ENCODE data around the gene SPDYE3. TPM values are rescaled to one million over a fixed set of nuclear protein-coding genes. Genes with fewer than 3 reads are reported as not detected.
A peak's percentile ranks its signal among the peaks of the same experiment; 100 is the strongest.
"Not testable (repeated sequence)": the region's sequence is repeated elsewhere in the genome, so short reads cannot be mapped to it uniquely, and the experiment has no call there.

The SPDYE3 gene
- total and polyA plus RNA-seq, 8 donors, result not detected

- 92 to 99% (median 95%) methylated on average over 6 of the region's 6 CpGs for WGBS, 5 donors
- no peaks in the 10 kb centered on the region for H3K27me3 ChIP-seq
- no peak for DNase-seq
- H3K4me3 ChIP-seq, result no peak overlapping the region
- intact Hi-C loops (cut with DNase I; ENCODE audit: low total_unique reads), result no loop called here
- no peak for TF ChIP-seq CTCF (IDR thresholded peaks at IDR 0.05)
- TF ChIP-seq POLR2AphosphoS5 (IDR thresholded peaks at IDR 0.05), result no peak
- TF ChIP-seq EP300 (IDR thresholded peaks at IDR 0.05), result no peak
- no peak for TF ChIP-seq POLR2A (IDR thresholded peaks at IDR 0.05)
- no peaks in the 10 kb centered on the region for H3K9me3 ChIP-seq
- peaks cover 7 to 43% (median 27%) of the 10 kb centered on the region in 4 donors for H3K4me1 ChIP-seq
- no peak overlapping the region for H3K27ac ChIP-seq
- no peaks in the 10 kb centered on the region for H3K36me3 ChIP-seq
Observed at GRCh38 chr7:100267648-100268047, 39.9 kb upstream of the SPDYE3 start.

- H3K27ac ChIP-seq; H3K9me3 ChIP-seq; H3K27me3 ChIP-seq; H3K4me3 ChIP-seq; H3K36me3 ChIP-seq; DNase-seq; intact Hi-C loops (cut with DNase I; ENCODE audit: low total_unique reads): not testable (repeated sequence)
- WGBS, 5 donors, result 92 to 95% (median 95%) methylated on average over 10 to 11 of the region's 11 CpGs
- peaks cover 7 to 45% (median 28%) of the 10 kb centered on the region in 4 donors for H3K4me1 ChIP-seq
Observed at GRCh38 chr7:100268882-100269281, 38.6 kb upstream of the SPDYE3 start.

DNA sequence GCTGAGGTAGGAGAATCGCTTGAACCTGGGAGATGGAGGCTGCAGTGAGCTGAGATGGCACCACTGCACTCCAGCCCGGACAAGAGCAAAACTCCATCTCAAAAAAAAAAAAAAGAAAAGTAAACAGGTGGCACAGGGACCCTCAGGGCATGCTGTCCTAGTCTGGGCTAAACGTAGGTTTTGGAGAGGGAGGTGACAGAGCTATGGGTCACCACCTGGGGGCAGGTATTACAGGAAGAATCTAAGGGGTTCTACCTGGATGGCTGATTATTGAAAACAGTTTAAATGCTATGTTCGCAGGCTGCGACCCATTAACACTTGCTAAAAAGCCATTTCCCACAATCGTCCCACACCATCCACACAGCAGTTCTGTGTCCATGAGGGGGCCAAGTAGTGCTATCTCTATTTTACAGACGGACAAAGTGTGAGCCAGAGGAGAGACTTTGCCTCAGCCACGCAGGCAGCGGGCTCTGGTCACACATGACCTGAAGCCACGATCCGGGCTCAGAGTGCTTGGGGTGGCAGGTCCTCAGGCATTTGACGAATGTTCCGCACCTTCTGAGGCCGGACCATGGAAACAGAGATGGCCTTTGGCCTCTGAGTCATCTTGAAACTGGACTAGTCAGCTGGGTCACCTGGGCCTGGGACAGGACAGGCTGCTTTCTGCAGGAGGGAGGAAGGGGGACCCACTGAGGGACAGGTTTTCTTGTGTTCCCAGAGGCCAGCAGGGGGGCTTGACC is 38.0 kb upstream of the SPDYE3 start:
- DNase-seq, result peak; percentile 38 to 39
- intact Hi-C loops (cut with DNase I; ENCODE audit: low total_unique reads), result not testable (repeated sequence)

GRCh38 chr7:100270046-100270918 is 37.2 kb upstream of the SPDYE3 start:
- H3K9me3 ChIP-seq; H3K36me3 ChIP-seq; H3K27me3 ChIP-seq; intact Hi-C loops (cut with DNase I; ENCODE audit: low total_unique reads): not testable (repeated sequence)
- WGBS, 5 donors, result 14 to 26% (median 16%) methylated on average over 14 to 21 of the region's 23 CpGs
- peak overlapping the region in 2 of 5 donors; percentile 81 to 86 for H3K27ac ChIP-seq
- peak overlapping the region; percentile 70 to 87 (median 77) for H3K4me3 ChIP-seq
- peak in 1 of 2 donors; percentile 56 for DNase-seq
- H3K4me1 ChIP-seq, result peaks cover 7 to 45% (median 28%) of the 10 kb centered on the region in 4 donors

More for the DNA sequence above, 38.0 kb upstream of the SPDYE3 start:
- not testable (repeated sequence) for H3K9me3 ChIP-seq, H3K36me3 ChIP-seq, H3K27me3 ChIP-seq
- Histone ChIP-seq H3K4me1 (peaks cover 7 to 45% (median 28%) of the 10 kb centered on the region in 4 donors), H3K4me3 (peak overlapping the region in 1 of 4 donors; percentile 19), H3K27ac (peak overlapping the region in 1 of 5 donors; percentile 63)
- WGBS, 5 donors, result 41 to 69% (median 60%) methylated on average over 11 to 14 of the region's 14 CpGs

DNA sequence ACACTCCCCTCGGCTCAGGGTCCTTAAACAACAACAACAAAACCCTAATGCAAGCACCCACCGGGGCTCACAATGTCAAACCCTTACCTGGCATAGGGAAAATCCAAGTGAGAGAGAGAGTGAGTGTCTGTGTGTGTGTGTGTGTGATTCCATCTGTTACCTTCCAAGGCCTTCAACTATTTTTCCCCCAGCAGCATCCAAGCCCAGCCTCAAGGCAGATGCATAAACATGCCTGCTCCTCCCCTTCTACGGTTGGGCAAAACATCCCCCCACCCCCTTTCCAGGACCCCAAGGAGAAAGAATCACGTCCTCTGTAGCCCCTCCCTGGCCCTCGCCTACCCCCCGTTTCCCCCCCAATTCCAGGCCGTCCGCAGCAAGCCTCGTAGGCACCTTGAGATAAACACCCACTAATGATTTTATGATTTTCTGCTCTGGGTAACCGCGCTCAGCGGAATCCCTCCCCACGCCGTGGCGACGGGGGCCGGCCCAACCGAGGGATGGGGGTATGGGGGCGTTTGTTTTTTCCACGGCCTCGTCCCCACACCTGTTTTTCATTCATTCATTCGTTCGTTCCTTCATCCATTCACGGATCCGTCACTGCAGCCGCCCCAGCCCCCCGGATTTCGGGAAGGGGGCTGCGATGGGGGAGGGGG is 36.4 kb upstream of the SPDYE3 start:
- intact Hi-C loops (cut with DNase I; ENCODE audit: low total_unique reads); H3K9me3 ChIP-seq; H3K27me3 ChIP-seq; H3K36me3 ChIP-seq: not testable (repeated sequence)
- DNase-seq, result peak in 1 of 2 donors; percentile 51
- 1 to 5% (median 2%) methylated on average over 23 to 29 of the region's 29 CpGs for WGBS, 5 donors
- H3K27ac ChIP-seq, result peak overlapping the region in 3 of 5 donors; percentile 64 to 86 (median 81)
- H3K4me3 ChIP-seq, result peak overlapping the region; percentile 70 to 87 (median 77)
- H3K4me1 ChIP-seq, result peaks cover 7 to 40% (median 28%) of the 10 kb centered on the region in 4 donors

Data from stomach (tissue), 9 donors.